GM21526 (cell line): ENCODE data around the gene NELFCD.

ENCODE experiments used
- ATAC-seq: cut with Tn5 transposase; IDR thresholded peaks from one replicate; pipeline ENCODE4 v1.9.1; 2021; ENCODE audit warnings: moderate library complexity; ENCODE audit not compliant: unreplicated experiment, low FRiP score

The NELFCD gene

GRCh38 chr20:59042151-59042795 is 61.2 kb downstream of the NELFCD start, which contains the start of gene PRELID3B:
Gene PRELID3B (minus strand): TSS chr20:59042786. CDS start chr20:59042730, 56 bp downstream.
- ATAC-seq: peak; percentile 31

GRCh38 chr20:59042796-59043631 is 62.0 kb downstream of the NELFCD start:
- ATAC-seq: peak; percentile 86

GRCh38 chr20:59043698-59044097 is 62.6 kb downstream of the NELFCD start:
- ATAC-seq: no peak

GRCh38 chr20:59044295-59044694 is 63.2 kb downstream of the NELFCD start:
- ATAC-seq: no peak
